ENCODE data around the gene MAGI2.
"Not testable (repeated sequence)": the region's sequence is repeated elsewhere in the genome, so short reads cannot be mapped to it uniquely, and the experiment has no call there.

The MAGI2 gene

DNA sequence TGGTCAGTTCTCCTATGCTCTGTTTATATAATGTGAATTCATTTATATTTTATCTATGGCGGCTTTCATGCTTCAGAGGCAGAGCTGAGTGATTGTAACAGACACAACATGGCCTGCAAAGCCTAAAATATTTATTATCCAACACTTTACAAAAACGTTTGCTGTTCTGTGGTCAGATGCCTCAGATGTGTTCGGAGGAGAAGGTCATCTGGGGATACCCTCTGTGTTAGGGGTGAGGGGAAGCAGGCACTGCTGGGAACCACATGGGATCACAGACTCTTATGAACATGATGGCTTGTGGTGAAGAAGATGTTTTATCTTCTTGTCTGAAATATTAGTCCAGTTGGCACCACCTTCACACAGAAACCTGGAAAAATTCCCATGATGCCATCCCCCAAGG lies 1451.4 kb downstream of the MAGI2 start:
- DNase-seq = no peak

DNA sequence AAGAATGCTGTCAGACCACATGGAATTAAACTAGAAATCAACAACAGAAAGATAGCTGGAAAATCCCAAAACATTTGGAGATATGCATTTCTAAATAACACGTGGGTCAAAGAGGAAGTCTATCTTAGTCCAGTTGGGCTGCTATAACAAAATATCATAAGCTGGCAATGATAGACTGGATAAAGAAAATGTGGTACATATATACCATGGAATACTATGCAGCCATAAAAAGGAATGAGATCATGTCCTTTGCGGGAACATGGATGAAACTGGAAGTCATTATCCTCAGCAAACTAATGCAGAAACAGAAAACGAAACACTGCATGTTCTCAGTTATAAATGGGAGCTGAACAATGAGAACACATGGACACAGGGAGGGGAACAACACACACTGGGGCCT lies 1454.3 kb downstream of the MAGI2 start:
- DNase-seq = not testable (repeated sequence)

DNA sequence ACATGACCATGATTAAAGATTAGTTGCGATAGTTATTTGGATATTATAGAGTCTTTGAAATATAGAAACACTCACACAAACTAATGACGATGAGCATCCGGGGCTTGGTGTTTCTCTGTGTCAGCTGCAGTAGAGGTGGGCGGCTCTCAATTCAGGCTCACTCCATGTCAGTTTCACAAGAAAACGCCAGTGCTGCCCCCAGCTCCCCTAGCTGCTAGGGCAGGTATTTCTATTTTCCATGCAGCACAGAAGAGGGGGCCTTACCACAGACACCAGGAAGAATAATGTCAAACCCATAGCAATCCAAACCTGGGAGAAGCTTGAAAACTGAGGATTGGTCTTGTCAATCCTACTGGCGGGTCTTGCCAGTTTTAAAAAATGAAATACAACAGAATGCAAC lies 1457.8 kb downstream of the MAGI2 start:
- no peak for DNase-seq

DNA sequence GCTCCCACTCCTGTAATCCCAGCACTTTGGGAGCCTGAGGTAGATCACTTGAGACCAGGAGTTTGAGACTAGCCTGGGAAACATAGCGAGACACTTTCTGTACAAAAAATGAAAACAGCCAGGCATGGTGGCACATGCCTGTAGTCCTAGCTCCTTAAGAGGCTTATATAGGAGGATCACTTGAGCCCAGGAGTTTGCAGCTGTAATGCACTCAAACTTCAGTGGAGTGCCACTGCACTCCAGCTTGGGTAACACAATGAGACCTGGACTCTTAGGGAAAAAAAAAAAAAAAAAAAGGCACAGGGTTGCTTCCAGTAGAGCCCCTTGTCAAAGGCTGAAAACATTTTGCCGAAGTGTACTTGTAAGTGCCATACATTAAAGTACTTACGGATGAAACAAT lies 1459.6 kb downstream of the MAGI2 start:
- no peak for DNase-seq

DNA sequence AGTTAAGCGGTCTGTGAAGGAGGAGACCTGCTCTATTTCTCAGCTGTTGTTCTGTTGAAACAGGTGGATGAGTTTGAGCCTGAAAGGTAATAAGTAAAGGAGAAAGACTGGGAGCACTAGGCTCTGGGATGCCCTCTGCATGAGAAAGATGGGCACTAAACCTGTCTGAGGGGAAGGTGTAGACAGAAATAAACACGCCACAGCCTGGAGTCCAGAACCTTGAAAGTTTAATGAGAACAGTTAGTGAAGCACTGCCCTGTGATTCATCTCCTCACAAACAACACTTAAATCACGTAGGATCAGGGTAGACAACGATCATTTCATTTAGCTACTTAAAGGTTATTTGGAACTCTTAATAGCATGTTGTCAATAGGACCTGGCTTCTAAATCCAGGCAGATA lies 1461.8 kb downstream of the MAGI2 start:
- DNase-seq = no peak

DNA sequence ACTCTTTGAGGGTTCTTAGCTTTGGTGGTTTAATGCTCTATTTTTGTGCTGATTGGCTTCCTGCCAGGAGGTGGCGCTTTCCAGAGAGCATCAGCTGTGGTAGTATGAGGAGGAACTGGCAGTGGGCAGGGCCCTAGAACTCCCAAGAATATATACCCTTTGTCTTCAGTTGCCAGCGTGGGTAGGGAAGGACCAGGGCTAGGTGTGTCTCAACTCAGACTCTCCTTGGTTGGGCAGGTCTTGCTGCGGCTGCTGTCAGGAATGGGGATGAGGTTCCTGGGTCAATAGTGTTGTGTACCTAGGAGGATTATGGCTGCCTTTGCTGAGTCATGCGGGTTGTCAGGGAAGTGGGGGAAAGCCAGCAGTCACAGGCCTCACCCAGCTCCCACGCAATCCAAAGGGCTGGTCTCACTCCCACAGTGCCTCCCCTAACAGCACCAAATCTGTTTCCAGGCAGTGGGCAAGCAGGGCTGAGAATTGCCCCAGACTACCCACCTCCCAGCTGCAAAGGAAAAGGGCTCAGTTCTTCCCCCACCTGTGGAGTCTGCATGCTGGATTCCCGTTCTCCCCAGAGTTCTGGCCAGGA lies 1463.4 kb downstream of the MAGI2 start:
- DNase-seq = peak; percentile 8

DNA sequence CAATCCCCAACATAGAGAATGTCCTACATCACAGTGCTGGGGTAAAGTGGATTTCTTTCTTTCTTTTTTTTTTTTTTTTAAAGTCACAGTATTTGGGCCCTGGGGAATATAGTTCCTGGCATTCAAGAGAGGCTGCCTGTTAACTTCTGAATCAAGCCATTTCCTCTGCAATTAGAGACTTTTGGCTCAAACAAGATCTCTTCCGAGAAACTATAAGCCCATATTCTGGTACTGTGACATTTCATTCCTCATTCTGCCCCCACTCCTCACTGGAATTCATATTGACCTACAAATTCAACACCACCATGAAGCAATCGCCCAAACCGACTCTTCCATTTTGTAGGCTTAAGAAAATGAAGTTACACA lies 1467.5 kb downstream of the MAGI2 start:
- no peak for DNase-seq

DNA sequence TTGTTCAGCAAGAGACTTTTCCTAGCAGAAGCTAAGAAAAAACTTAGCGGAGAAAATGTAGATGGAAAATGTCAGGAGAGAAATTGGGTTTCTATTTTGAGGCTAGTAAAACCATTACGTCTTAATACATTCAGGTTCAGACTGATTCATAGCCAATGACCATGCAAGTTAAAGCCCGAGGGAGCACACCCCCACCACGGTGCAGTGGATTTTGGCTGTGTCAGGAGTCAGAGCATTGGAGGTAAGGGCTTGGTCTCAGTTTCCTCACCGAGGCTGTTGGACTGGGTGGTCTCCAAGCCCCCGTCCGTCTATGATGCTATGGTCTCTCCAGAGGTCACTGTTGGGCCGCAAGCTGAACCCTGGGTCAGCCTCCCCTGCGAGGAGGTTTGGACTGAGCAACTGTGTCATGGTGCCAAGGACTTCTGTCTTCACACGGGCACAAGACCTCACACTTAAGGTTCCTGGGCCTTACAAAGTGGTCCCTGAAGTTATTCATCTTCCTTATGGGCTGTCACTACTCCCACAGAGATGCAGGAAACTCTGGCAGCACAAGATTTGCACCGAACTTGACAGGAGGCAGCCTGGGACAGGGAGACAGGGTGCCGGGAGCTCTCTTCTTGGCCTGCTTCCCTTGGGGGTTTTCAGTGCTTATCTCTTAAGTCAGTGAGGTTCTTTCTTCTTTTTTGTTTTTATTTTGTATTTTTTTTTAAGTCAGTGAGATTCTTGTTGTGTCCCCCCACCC lies 1468.1 kb downstream of the MAGI2 start:
- no peak for DNase-seq

DNA sequence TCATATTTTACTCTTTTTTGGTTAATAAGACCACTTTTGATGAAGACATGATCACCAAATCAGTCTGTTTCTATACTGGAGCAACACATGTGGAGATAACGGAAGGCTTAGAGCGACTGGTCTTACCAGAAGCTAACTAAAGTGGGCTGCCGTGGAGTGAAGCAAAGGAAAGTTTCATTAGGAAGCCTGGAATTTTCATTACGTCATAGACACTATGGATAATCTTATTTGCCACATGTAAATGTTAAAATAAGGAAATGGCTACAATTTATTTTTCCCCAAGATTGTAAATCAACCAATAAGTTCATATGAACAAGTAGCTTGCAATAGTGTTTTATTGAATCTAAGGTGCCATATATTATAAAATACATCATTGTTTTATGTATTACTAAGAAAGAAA lies 1469.5 kb downstream of the MAGI2 start:
- DNase-seq = no peak

DNA sequence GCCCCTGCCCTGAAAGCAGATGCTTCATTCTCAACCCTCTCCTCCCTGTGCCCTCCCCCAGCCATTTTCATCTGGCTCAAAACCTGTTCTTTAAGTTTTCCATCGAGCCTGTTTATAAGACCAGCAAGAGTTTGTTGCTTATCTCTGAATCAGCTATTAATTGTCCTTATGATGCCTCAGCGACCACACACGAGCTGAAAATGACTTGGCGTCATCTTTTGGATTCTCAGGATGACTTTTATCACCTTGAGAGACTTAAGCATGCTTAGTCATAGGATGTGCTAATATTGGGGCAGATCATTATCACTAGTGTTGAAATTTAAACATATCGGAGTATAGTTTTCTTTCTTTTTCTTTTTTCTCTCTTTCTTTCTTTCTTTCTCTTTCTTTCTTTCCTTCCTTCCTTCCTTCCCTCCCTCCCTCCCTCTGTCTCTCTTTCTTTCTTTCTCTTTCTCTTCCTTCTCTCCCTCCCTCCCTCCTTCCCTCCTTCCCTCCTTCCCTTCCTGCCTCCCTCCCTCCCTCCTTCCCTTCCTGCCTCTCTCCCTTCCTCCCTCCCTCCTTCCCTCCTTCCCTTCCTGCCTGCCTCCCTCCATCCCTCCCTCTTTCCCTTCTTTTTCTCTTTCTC lies 1470.4 kb downstream of the MAGI2 start:
- peak; percentile 32 for DNase-seq

DNA sequence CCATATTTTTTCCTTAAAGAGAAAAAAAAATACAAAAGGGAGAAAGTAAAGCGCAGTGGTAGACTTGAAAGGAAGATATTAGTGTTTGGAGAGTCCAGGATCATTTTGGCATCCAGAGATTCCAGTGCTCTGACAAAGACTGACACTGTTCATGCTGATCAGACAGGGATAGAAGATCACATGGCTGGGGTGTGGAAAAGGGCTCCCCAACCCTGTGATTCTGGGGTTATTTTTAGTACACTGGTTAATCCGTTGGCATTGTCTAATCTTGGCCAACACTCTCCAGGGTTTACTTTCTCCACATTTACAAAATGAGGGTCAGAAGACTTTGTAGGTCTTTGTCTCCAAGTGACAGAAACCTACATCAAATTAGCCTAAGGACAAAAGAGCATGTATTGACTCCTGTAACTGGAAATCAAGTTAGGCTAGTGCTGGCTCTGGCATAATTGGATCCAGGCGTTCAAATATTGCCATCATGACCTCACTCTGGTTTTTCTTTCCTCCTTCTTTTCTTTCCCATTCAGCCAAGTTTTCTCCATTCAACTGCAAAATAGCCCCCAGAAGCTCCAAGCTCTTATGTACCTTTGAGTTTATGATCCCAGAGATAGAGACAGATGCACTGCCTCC lies 1473.3 kb downstream of the MAGI2 start:
- DNase-seq = no peak

DNA sequence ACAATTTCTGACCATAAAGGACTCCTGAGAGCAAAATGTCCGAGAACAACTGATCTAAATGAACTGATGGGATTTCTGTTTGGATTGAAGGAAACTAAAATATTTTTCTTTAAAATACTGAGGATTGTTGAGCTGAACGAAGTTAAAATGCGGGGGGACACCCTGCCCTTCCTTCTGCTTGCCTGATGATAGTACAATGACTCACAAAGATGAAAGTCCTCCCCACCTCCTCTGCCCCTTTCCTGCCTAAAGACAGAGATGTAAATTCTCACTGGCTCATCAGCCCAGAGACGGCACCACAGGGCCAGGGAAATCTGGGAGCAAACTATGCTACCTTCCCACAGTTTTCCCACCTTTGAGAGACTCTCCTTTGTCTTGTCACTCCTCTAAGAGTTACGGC lies 1474.2 kb downstream of the MAGI2 start:
- DNase-seq = no peak

DNA sequence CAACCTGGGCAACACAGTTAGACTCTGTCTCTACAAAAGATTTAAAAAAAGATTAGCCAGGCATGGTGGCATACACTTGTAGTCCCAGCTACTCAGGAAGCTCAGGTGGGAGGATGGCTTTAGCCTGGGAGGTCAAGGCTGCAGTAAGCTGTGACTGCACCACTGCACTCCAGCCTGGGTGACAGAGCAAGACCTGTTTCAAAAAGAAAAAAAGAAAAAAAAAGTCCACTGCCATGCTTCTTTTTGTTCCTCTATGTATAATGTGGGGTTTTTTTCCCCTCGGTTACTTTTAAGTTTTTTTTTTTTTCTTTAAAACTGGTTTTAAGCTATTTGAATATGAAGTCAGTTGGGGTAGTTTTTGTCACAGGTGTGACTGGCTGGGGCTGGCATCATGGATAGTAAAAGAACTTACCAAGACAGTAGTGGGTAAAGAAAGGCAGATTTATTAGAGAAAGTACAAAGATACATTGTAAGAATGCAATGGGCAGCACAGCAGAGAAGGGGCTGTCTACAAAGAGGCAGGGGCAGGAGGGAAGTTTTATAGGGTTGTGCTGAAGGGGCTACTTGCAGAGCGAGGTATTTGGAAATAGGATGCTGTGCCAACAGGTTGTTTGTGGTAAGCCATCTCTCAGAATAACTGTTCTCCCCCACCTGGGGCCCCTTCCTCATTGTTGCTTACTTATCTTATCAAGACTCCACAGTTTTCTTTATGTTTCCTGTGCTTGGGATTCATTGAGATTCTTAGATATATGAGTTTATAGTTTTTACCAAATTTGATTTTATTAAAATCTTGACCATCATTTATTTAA lies 1477.6 kb downstream of the MAGI2 start:
- no peak for DNase-seq

DNA sequence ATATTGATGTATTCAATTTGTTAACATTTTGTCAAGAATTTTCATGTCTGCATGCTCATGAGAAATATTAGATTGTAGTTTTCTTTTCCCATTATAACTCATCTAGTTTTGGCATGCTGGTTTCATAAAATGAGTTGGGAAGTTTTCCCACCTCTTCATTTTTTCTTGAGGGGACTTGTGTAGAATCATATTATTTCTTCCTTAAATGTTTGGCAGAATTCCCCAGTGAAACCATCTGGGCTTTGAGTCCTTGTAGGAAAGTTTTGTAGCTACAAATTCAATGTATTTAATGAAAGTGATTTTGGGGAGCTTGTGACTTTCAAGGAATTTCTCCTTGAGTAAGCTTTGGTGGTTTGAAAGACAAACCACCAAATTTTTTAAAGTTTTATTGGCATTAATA lies 1481.7 kb downstream of the MAGI2 start:
- DNase-seq = no peak

DNA sequence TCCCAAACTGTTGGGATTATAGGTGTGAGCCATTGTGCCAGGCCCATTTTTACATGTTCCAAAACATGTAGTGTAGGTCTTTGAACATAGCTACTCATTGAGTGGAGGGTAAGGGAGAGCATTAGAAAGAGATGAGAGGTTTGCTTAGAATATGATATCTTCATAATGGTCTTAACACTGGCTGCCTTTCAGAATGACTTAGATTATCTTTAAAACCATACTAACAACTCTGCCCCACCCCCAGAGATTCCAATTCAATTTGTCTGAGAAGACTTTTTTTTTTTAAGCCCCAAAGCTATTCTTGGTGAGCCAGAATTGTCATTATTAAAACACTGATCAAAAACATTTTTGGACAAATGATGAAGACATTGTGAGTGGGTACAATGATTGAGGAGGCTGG lies 1486.0 kb downstream of the MAGI2 start:
- DNase-seq = no peak

Measured in activated naive CD4-positive, alpha-beta T cell treated with Interleukin-2 at 50 U/mL for 16 hours (primary cell).